GM19468 (cell line): ENCODE measurements around the gene CAPN12.

Experiments
- ATAC-seq: cut with Tn5 transposase; IDR thresholded peaks from one replicate; pipeline ENCODE4 v1.9.1; 2021; ENCODE audit warnings: mild to moderate bottlenecking, moderate library complexity, moderate number of reproducible peaks; ENCODE audit not compliant: unreplicated experiment; ENCODE audit errors: extremely low read depth

CAPN12 gene

GRCh38 chr19:38739440-38740256 lies 4.6 kb downstream of the CAPN12 start:
- no peak for ATAC-seq

GRCh38 chr19:38737921-38738737 lies 6.1 kb downstream of the CAPN12 start:
- ATAC-seq: no peak

- ATAC-seq: no peak
These were observed 6.9 kb downstream of the CAPN12 start for GRCh38 chr19:38737281-38737865.

- ATAC-seq: no peak
These were observed 7.6 kb downstream of the CAPN12 start for GRCh38 chr19:38736413-38737280.

GRCh38 chr19:38736036-38736412 lies 8.2 kb downstream of the CAPN12 start:
- no peak for ATAC-seq

- no peak for ATAC-seq
These were observed 9.0 kb downstream of the CAPN12 start for GRCh38 chr19:38735257-38735686.

GRCh38 chr19:38734426-38735256 lies 9.6 kb downstream of the CAPN12 start:
- no peak for ATAC-seq

- ATAC-seq: no peak
These were observed 10.2 kb downstream of the CAPN12 start for GRCh38 chr19:38734176-38734425.

- ATAC-seq: no peak
These were observed 10.6 kb downstream of the CAPN12 start for GRCh38 chr19:38733493-38734175.

- ATAC-seq: no peak
These were observed 11.1 kb downstream of the CAPN12 start for GRCh38 chr19:38733241-38733492.

- ATAC-seq: no peak
These were observed 12.5 kb downstream of the CAPN12 start for GRCh38 chr19:38731654-38732301.

GRCh38 chr19:38730731-38731589 lies 13.3 kb downstream of the CAPN12 start:
- no peak for ATAC-seq

GRCh38 chr19:38730470-38730730 lies 13.9 kb downstream of the CAPN12 start:
- no peak for ATAC-seq

- ATAC-seq: no peak
These were observed 14.4 kb downstream of the CAPN12 start for GRCh38 chr19:38729653-38730469.

- no peak for ATAC-seq
These were observed 15.3 kb downstream of the CAPN12 start for GRCh38 chr19:38728752-38729541.

GRCh38 chr19:38727868-38728660 lies 16.2 kb downstream of the CAPN12 start:
- no peak for ATAC-seq
